ENCODE results near the gene HOXA1. TPM values are rescaled to one million over a fixed set of nuclear protein-coding genes. Genes with fewer than 3 reads are reported as not detected.

Gene HOXA1
- polyA plus RNA-seq, 1 experiment = 2.9 TPM

DNA sequence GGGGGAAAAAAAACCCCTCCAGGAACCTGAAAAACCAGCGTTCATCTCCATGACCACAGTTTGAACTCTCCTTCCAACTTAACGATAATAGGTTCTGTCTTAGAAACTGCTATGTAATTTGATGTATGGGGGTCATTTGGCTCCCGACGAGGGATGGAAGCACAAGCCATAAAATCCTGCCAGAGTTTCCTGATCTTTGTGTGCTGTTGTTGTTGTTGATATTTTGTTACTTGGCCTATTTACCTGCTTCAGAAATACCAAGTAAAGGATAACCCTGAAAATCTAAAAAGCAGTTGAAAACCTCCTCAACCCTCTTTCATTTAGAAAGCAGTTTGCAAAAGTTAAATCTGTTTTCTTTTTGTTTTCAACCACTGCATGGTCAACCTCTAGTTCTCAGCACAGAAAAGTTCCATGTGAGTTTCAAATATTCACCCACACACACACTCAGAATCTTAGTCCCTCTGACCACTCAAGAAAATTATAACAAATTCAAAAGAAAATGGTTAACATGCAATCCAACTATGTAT is 16.0 kb upstream of the HOXA1 start:
- peak overlapping the region; percentile 84 for H3K4me3 ChIP-seq (ENCODE audit: low read depth, low read length)
- TF ChIP-seq, protein P1, sequence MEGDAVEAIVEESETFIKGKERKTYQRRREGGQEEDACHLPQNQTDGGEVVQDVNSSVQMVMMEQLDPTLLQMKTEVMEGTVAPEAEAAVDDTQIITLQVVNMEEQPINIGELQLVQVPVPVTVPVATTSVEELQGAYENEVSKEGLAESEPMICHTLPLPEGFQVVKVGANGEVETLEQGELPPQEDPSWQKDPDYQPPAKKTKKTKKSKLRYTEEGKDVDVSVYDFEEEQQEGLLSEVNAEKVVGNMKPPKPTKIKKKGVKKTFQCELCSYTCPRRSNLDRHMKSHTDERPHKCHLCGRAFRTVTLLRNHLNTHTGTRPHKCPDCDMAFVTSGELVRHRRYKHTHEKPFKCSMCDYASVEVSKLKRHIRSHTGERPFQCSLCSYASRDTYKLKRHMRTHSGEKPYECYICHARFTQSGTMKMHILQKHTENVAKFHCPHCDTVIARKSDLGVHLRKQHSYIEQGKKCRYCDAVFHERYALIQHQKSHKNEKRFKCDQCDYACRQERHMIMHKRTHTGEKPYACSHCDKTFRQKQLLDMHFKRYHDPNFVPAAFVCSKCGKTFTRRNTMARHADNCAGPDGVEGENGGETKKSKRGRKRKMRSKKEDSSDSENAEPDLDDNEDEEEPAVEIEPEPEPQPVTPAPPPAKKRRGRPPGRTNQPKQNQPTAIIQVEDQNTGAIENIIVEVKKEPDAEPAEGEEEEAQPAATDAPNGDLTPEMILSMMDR (IDR thresholded peaks at IDR 0.05; ENCODE audit: low read depth, low read length) = no peak
- H3K27ac ChIP-seq (ENCODE audit: low read depth, low read length) = peak overlapping the region; percentile 95
- no peaks in the 10 kb centered on the region for H3K9me3 ChIP-seq (ENCODE audit: control insufficient read depth, insufficient read depth, low read length)
- ChIA-PET CTCF (no interaction called here), POLR2A (interaction anchor here (1.5 kb wide), 1 partner anchor 15 kb away, joined by 3 read pairs; no protein-coding TSS in a partner anchor)
- DNase-seq (ENCODE audit: low read depth, low spot score) = no peak
- H3K27me3 ChIP-seq (ENCODE audit: control insufficient read depth, insufficient read depth, low read length) = no peaks in the 10 kb centered on the region

DNA sequence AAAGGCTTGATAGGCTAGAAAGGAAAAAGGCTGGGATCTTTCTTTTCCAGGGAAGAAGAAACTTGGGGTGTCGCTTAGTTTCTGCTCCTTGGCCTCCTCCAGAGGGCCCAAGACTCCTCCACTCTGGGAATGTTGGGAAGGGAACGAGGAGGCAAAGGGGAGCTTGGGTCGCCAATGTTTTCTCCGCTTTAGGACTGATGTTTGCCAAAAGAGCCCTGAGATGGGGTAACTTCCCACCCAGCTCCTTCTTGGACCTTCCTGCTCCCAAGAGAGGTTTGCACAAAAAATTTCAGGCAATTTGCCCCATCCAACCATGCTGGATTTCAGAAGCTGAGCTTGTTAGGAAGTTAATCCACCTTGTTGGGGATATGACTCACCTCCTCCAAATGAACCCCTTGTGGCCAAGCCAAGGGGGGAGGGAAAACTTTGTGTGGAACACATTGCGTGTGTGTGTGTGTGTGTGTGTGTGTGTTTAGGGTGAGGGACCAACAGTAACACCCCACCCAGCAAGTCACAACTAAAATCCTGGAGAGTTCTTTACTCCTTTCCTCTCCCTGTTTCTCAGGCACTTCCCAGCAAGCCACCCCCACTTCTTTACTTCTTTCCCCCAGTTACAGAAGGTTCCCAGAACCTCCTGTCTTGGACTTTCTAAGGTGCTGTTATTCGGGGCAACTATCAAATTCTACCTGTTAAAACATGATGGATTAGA is 15.4 kb upstream of the HOXA1 start:
- Histone ChIP-seq H3K27ac (ENCODE audit: low read depth, low read length) (peak overlapping the region; percentile 95), H3K9me3 (ENCODE audit: control insufficient read depth, insufficient read depth, low read length) (no peaks in the 10 kb centered on the region), H3K4me3 (ENCODE audit: low read depth, low read length) (peak overlapping the region; percentile 84), H3K27me3 (ENCODE audit: control insufficient read depth, insufficient read depth, low read length) (no peaks in the 10 kb centered on the region)
- TF ChIP-seq, protein P1 (IDR thresholded peaks at IDR 0.05; ENCODE audit: low read depth, low read length) = peak; percentile 13; the same call in 1 of the 2 replicates
- CTCF ChIA-PET = interaction anchor here (0.6 to 3.8 kb wide), 3 partner anchors 30 to 435 kb away, joined by 3 to 18 read pairs (median 8); no protein-coding TSS in a partner anchor
- POLR2A ChIA-PET = interaction anchor here (0.6 to 1.7 kb wide), 10 partner anchors 9 to 71 kb away, joined by 3 to 15 read pairs (median 6); partner anchors contain the start of genes HOXA1, HOXA3 and HOXA5
- no peak for DNase-seq (ENCODE audit: low read depth, low spot score)

DNA sequence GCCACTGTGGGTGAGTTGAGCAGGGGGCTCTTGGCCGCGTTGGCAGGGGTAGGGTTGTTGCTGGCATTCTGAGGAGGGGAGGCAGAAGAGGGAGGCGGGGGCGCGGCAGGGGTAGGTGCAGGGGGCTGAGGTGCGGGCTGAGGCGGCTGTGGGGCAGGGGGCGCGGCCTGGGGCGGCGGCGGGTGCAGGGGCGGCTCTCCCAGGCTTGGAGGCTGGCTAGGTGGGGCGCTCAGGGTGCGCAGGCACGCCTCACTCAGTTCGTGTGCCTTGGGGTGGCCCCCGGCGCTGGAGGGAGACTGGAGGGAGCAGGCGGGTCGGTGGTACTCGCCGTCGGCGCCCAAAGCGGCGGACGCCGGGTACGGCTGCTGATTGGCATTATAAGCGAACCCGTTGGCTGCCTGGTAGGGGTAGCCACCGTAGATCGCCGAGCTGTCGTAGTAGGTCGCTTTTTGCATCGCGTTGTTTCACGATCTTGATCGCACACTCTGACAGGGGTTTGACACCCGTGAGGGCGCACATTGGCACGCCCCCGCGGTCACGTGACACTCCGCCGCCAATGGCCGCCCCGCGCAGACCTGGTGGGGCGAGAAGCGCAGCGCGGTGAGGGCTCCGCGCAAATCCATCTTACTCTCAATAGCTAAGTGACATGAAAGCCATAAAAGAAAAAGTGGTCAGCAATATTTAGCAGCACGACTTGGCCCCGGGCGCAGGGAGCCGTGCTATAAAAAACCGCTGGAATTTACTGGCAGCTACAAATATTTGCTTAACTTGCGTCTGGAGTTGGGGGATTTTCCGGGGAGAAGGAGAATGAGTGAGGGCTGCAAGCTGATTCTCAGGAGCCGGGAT is 14.6 kb upstream of the HOXA1 start:
- POLR2A ChIA-PET = interaction anchor here (0.6 to 1.7 kb wide), 10 partner anchors 9 to 72 kb away, joined by 3 to 15 read pairs (median 6); partner anchors contain the start of genes HOXA1, HOXA3 and HOXA5
- peak overlapping the region; percentile 84 for H3K4me3 ChIP-seq (ENCODE audit: low read depth, low read length)

DNA sequence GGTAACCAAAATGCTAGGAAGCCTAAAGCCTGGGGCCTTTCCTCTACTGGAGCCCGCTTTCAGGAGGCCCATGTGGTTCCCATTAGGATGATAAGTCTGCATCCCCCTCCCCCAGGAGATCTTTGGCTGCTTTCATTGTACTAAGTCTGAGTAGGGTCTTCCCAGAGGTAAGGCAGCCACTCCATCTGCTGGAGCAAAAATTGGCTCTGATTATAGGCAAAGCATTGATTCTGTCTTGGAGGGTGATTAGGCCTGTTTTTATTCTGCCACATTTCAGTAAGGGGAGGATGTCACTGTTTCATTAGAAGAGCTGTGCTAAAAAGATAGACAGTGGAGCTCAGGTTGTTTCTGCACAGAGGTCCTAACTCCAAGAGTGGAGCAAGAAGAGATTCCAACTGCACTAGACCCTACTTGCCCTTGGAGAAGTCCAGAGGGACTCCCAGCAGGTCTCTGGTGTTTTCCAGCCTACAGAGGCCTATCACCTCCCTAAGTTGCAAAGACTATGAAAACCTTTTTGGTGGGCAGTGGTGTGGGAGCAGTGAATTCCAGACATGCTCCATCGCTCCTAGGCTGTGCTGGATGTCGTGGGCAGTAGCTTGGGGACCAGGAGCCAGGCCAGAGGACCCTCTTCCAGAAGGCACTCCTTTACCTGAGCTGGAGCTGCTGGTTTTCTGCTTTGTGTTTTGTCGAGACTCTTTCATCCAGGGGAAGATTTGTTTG is 13.8 kb upstream of the HOXA1 start:
- CTCF ChIA-PET = interaction anchor here (0.5 to 3.8 kb wide), 9 partner anchors 11 to 1280 kb away, joined by 3 to 18 read pairs (median 5); partner anchors contain the start of gene HOXA5
- POLR2A ChIA-PET = interaction anchor here (1.3 to 2.0 kb wide), 6 partner anchors 9 to 34 kb away, joined by 6 to 21 read pairs (median 13); partner anchors contain the start of gene HOXA5
- Histone ChIP-seq H3K4me3 (ENCODE audit: low read depth, low read length) (peak overlapping the region; percentile 37), H3K27me3 (ENCODE audit: control insufficient read depth, insufficient read depth, low read length) (no peaks in the 10 kb centered on the region), H3K9me3 (ENCODE audit: control insufficient read depth, insufficient read depth, low read length) (no peaks in the 10 kb centered on the region), H3K27ac (ENCODE audit: low read depth, low read length) (peak overlapping the region; percentile 95)
- TF ChIP-seq, protein P1 (IDR thresholded peaks at IDR 0.05; ENCODE audit: low read depth, low read length) = no peak
- DNase-seq (ENCODE audit: low read depth, low spot score) = no peak

More for the DNA sequence above, 14.6 kb upstream of the HOXA1 start:
- H3K27me3 ChIP-seq (ENCODE audit: control insufficient read depth, insufficient read depth, low read length) = no peaks in the 10 kb centered on the region
- H3K9me3 ChIP-seq (ENCODE audit: control insufficient read depth, insufficient read depth, low read length) = no peaks in the 10 kb centered on the region
- peak; percentile 68 for DNase-seq (ENCODE audit: low read depth, low spot score)
- CTCF ChIA-PET = interaction anchor here (0.5 to 3.8 kb wide), 7 partner anchors 31 to 1279 kb away, joined by 3 to 18 read pairs (median 6); partner anchors contain the start of gene HOXA5
- H3K27ac ChIP-seq (ENCODE audit: low read depth, low read length) = peak overlapping the region; percentile 95
- TF ChIP-seq, protein P1 (IDR thresholded peaks at IDR 0.05; ENCODE audit: low read depth, low read length) = no peak

Measured in AG04450 (cell line).